GM10266 (cell line): ENCODE measurements around the gene TNFSF13B.

ENCODE experiments used
- DNase-seq: peaks from one replicate; pipeline ENCODE4 v3.0.0; 2012; ENCODE audit errors: extremely low spot score
- CTCF ChIP-seq: IDR thresholded peaks from 2 replicates; pipeline ENCODE4 v1.5.1; 2012; ENCODE audit warnings: mild to moderate bottlenecking, low read depth; ENCODE audit not compliant: control insufficient read depth, insufficient read depth; ENCODE audit errors: missing control alignments

The TNFSF13B gene

GRCh38 chr13:108322206-108322824 is 52.8 kb downstream of the TNFSF13B start:
- DNase-seq: peak; percentile 25
- peak; percentile 72 for TF ChIP-seq CTCF

GRCh38 chr13:108323031-108323430 is 53.5 kb downstream of the TNFSF13B start:
- no peak for DNase-seq
- no peak for TF ChIP-seq CTCF

GRCh38 chr13:108325863-108326262 is 56.3 kb downstream of the TNFSF13B start:
- TF ChIP-seq CTCF: no peak
- no peak for DNase-seq

- DNase-seq: peak; percentile 10
- TF ChIP-seq CTCF: no peak
These were observed 56.8 kb downstream of the TNFSF13B start for GRCh38 chr13:108326309-108326708.

GRCh38 chr13:108328848-108329247 is 59.3 kb downstream of the TNFSF13B start:
- no peak for TF ChIP-seq CTCF
- no peak for DNase-seq

GRCh38 chr13:108332791-108333190 is 63.3 kb downstream of the TNFSF13B start:
- TF ChIP-seq CTCF: no peak
- DNase-seq: no peak

GRCh38 chr13:108342369-108343289 is 73.1 kb downstream of the TNFSF13B start:
- no peak for DNase-seq
- TF ChIP-seq CTCF: peak; percentile 39
